Measurements from ENCODE around the gene TSPO2. TPM values are rescaled to one million over a fixed set of nuclear protein-coding genes. Genes with fewer than 3 reads are reported as not detected.

TSPO2 gene
- total RNA-seq, 1 donor from 2014 or later, result not detected

GRCh38 chr6:41047306-41047705 lies 5.0 kb downstream of the TSPO2 start:
- no peak for DNase-seq (ENCODE audit: low spot score)
- intact Hi-C loops (cut with DNase I), result no loop called here

- intact Hi-C loops (cut with DNase I), result no loop called here
- DNase-seq (ENCODE audit: low spot score), result no peak
Observed at GRCh38 chr6:41047745-41048732, 5.8 kb downstream of the TSPO2 start.

GRCh38 chr6:41049521-41049920 lies 7.3 kb downstream of the TSPO2 start:
- intact Hi-C loops (cut with DNase I), result no loop called here
- no peak for DNase-seq (ENCODE audit: low spot score)

- DNase-seq (ENCODE audit: low spot score), result no peak
- intact Hi-C loops (cut with DNase I), result no loop called here
Observed at GRCh38 chr6:41049955-41050354, 7.7 kb downstream of the TSPO2 start.

- intact Hi-C loops (cut with DNase I), result no loop called here
- DNase-seq (ENCODE audit: low spot score), result no peak
Observed at GRCh38 chr6:41050536-41050935, 8.3 kb downstream of the TSPO2 start.

- intact Hi-C loops (cut with DNase I), result no loop called here
Observed at GRCh38 chr6:41051873-41052272, 9.6 kb downstream of the TSPO2 start.

GRCh38 chr6:41053041-41053440 lies 10.8 kb downstream of the TSPO2 start, which contains the start of gene APOBEC2:
TSS of gene APOBEC2 (plus strand) at chr6:41053202. CDS start at chr6:41053348, 146 bp downstream.
- intact Hi-C loops (cut with DNase I), result loop anchor here (1.0 kb wide), 2 partner anchors 19 to 152 kb away; partner anchors contain the start of genes NFYA and OARD1

More at GRCh38 chr6:41051873-41052272, 9.6 kb downstream of the TSPO2 start:
- DNase-seq (ENCODE audit: low spot score), result no peak

GRCh38 chr6:41054511-41054910 lies 12.2 kb downstream of the TSPO2 start:
- no peak for DNase-seq (ENCODE audit: low spot score)
- intact Hi-C loops (cut with DNase I), result no loop called here

More at GRCh38 chr6:41053041-41053440, 10.8 kb downstream of the TSPO2 start, which contains the start of gene APOBEC2:
- peak; percentile 90 for DNase-seq (ENCODE audit: low spot score)

- no peak for DNase-seq (ENCODE audit: low spot score)
- intact Hi-C loops (cut with DNase I), result no loop called here
Observed at GRCh38 chr6:41055149-41055548, 12.9 kb downstream of the TSPO2 start.

GRCh38 chr6:41056768-41057490 lies 14.7 kb downstream of the TSPO2 start:
- intact Hi-C loops (cut with DNase I), result no loop called here
- DNase-seq (ENCODE audit: low spot score), result peak; percentile 57

- no peak for DNase-seq (ENCODE audit: low spot score)
- intact Hi-C loops (cut with DNase I), result no loop called here
Observed at GRCh38 chr6:41058783-41059181, 16.5 kb downstream of the TSPO2 start.

- intact Hi-C loops (cut with DNase I), result no loop called here
- DNase-seq (ENCODE audit: low spot score), result no peak
Observed at GRCh38 chr6:41059556-41059955, 17.3 kb downstream of the TSPO2 start.

GRCh38 chr6:41061196-41061726 lies 19.0 kb downstream of the TSPO2 start:
- intact Hi-C loops (cut with DNase I), result no loop called here
- peak; percentile 74 for DNase-seq (ENCODE audit: low spot score)

GRCh38 chr6:41062056-41062455 lies 19.8 kb downstream of the TSPO2 start:
- intact Hi-C loops (cut with DNase I), result no loop called here
- no peak for DNase-seq (ENCODE audit: low spot score)

- intact Hi-C loops (cut with DNase I), result no loop called here
- no peak for DNase-seq (ENCODE audit: low spot score)
Observed at GRCh38 chr6:41063884-41064285, 21.6 kb downstream of the TSPO2 start.

- no peak for DNase-seq (ENCODE audit: low spot score)
- intact Hi-C loops (cut with DNase I), result loop anchor here (5.0 kb wide), 2 partner anchors 63 to 168 kb away; no protein-coding TSS in a partner anchor
Observed at GRCh38 chr6:41064841-41065240, 22.6 kb downstream of the TSPO2 start.

- DNase-seq (ENCODE audit: low spot score), result no peak
- intact Hi-C loops (cut with DNase I), result loop anchor here (5.0 kb wide), 2 partner anchors 63 to 168 kb away; no protein-coding TSS in a partner anchor
Observed at GRCh38 chr6:41065550-41066026, 23.3 kb downstream of the TSPO2 start.

- intact Hi-C loops (cut with DNase I), result loop anchor here (5.0 kb wide), 2 partner anchors 65 to 170 kb away; no protein-coding TSS in a partner anchor
- DNase-seq (ENCODE audit: low spot score), result peak; percentile 85
Observed at GRCh38 chr6:41066867-41067304, 24.6 kb downstream of the TSPO2 start.

- DNase-seq (ENCODE audit: low spot score), result peak; percentile 91
- intact Hi-C loops (cut with DNase I), result loop anchor here (2.0 kb wide), 1 partner anchor 43 kb away; no protein-coding TSS in a partner anchor
Observed at GRCh38 chr6:41071501-41071922, 29.2 kb downstream of the TSPO2 start.
